Midbrain (tissue), 1 donor: Measurements from ENCODE around the gene GALNT8.

Source experiments
- DNase-seq: peaks from one replicate; lab custom pipeline; 2025; lab: John Stamatoyannopoulos, UW

GALNT8 gene

DNA sequence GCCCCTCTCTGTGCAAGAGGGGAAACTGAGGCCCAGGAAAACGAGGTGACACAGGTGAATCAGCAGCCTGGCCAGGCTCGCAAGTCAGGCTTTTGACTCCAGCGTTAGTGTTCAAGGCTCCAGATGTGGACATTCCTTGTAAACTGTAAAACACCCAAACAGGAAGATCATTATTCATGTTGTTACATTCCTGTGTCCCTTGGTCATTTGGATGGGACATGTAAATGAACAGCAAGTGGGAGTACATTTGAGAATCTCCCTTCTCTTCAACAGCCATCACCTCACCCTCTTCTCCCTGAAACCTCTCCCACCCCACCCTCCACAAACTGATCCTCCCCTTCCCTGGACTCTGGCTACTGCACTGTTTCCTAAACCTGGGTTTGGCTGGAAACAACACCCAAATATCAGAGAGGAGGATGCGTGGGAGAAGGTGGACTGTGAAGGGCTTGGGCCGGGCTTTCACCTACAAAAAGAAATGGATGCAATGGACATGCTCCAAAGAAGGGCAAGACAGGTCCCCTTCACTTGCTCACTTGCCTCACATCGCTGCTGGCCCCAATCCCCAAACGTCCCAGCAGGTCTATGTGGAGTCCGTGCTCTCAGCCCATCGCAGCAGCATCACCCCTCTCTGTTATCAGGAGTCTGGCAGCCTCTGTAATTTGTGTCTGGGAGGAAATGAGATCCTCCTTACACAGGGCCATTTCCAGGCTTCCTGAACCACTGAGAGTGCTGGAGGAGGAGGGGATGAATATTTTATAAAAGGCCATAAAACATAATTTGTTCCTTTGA, 76.7 kb downstream of the GALNT8 start:
- no peak for DNase-seq

DNA sequence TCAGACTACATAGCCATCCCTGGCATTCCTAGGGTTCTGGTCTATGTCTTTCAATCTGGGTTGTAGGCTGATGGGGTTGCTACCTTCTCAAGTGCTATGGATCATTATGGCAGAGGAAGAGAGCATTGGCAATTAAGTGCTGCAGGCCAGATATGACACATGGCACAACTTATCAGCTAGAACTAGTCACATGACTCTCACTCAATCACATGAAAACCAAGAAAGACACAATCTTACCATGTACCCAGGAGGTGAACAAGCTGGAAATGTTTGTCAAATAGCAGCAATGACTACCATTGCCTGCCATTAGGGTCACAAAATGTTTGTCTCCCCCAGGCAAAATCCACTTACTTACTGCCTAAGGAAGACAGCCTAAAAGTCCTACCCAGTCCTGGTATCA, 80.4 kb downstream of the GALNT8 start:
- no peak for DNase-seq

DNA sequence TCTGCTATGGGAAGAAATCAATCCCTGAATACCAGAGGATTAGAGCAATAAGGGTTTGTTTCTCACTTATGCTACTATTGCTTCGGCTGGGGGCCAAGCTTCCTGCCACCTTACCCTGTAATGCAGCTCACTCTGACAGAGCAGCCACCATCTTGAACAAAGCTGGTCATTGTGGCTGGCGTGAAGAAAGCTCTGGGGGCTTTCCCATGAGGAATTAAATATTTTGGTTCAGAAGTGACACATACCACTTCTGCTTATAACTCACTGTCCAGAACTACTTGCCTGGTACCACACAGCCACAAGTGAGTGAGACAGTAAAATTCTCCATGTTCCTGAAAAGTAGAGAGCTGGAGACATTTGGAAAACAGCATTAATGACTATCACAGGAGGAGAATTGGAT, 82.6 kb downstream of the GALNT8 start:
- no peak for DNase-seq

DNA sequence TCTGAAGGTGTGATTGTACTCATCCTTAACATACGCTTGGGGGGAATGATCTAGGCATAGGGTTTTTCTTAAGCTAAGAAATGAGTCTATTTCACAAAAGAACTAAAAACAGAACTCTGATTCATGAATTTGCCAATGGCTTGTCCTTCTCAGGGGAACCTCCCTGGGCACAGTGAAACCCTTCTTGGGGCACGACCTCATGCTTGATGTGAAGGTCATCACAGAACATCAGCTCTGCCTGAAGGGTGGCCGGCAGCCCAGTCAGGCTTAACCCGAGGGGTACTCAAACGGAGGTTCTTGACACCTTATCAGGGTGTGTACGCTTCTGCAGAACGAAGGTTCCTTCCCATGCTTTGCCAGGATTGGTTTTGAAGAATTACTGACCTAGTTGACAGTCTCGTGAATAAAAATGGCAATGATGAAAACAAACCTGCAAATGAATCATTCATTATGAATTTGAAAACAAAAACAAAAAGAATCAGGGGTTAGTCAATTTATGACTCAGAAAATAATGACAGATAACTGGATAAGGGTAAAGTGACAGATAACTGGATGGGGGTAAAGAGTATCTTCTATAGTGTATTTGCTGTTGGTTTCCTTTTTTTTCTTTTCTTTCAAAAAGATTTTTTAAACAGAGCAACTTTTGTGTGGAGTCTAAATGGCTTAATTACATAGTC, 86.4 kb downstream of the GALNT8 start:
- no peak for DNase-seq

DNA sequence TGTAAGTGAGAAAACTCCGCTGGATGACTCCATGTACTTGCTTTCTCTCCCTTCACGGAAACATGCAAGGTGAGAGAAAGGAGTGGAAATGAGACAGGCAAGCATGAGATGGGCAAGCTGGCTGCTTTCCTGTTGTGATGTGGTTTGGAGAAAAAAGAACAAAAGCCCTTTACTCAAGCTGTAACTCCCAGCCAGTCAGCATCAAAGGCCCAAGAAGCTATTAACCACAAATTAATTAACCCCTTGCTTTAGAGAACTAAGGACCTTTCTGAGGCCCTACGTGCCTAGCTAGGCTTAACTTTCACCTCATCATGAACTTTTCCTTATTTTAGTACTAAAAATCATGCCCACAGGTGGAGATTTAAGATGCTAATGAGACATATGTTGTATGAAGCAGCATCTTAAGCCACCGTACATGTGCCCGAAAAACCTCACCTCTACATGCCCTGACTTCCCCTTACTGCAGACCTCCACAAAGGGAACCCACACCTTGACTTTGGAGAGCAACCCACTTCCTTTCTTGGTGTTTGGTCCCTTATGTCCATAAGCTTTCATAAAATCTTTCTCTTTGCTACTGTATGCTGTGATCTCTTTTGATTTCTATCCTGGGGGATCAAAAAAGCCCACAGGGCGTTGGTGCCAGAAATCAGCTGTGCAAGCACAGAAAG, 87.0 kb downstream of the GALNT8 start:
- no peak for DNase-seq

DNA sequence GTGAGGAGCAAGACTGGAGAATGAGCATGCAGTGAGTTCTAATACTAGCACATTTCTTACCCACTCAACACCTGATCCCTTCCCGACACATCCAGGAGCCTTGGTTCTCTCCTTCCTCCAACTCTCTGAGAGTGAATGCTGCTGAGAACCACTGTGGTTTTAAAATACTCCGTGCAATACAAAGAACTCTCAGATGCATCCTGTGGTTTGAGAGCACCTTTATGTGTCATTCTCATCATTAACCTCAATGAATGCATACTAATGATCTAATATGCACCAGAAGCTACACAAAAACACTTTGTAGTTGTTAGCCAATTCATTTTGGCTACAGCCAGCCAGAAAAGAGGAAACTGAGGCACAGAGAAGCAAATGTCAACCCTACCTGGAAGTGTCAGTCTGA, 87.6 kb downstream of the GALNT8 start:
- DNase-seq: no peak

DNA sequence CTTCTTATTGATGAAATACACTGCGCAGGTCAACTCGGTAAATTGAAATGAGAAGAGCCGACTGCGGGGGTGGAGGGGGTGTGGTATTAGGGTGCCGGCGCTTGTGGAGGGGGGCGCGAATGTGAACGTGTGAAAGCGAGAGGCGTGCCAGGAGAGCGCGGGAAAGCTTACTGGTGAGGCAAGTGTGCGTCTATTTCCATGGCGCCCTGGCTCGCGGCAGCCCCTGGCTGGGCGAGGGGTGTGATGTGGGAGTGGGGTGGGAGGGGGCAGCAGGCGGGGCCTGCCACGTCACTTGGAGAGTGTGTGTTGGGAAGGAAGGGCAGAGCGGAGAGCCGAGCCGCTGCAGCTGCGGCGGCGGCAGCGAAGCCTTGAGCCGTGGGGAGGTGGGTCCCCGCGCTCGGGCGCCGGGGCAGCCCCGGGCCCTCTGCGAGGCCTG, 88.8 kb downstream of the GALNT8 start:
- peak; percentile 27 for DNase-seq

DNA sequence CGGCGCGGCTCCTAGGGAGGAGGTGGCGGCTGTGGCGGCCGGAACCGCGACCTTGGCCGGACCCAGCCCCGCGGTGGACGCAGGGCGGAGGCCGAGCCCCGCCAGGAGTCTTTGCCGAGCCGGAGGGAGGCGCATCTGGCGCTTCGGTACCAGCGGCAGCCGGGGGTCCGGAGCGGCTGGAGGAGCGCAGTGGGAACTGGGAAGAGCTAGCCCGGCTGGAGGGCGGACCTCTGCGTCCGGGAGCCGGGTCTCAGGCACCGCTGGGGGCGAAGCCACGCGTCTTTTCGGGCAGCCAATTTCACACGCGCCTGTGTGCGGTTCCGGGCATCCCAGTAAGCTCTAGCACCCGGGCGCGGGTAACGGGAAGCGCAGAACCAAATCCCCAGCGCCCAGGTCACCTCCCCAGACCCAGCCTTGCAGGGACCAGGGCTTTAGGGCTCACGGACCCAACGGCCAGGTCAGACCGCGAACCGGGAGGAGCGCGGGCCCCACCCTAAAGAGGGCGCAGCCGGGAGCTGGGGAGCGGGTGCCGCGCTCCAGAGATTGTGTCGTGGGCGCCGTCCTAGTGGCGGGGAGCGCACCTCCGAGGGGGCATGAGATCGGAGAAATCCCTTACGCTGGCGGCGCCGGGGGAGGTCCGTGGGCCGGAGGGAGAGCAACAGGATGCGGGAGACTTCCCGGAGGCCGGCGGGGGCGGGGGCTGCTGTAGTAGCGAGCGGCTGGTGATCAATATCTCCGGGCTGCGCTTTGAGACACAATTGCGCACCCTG, 89.4 kb downstream of the GALNT8 start:
- DNase-seq: no peak

DNA sequence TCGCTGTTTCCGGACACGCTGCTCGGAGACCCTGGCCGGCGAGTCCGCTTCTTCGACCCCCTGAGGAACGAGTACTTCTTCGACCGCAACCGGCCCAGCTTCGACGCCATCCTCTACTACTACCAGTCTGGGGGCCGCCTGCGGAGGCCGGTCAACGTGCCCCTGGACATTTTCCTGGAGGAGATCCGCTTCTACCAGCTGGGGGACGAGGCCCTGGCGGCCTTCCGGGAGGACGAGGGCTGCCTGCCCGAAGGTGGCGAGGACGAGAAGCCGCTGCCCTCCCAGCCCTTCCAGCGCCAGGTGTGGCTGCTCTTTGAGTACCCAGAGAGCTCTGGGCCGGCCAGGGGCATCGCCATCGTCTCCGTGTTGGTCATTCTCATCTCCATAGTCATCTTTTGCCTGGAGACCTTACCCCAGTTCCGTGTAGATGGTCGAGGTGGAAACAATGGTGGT, 90.0 kb downstream of the GALNT8 start:
- no peak for DNase-seq

DNA sequence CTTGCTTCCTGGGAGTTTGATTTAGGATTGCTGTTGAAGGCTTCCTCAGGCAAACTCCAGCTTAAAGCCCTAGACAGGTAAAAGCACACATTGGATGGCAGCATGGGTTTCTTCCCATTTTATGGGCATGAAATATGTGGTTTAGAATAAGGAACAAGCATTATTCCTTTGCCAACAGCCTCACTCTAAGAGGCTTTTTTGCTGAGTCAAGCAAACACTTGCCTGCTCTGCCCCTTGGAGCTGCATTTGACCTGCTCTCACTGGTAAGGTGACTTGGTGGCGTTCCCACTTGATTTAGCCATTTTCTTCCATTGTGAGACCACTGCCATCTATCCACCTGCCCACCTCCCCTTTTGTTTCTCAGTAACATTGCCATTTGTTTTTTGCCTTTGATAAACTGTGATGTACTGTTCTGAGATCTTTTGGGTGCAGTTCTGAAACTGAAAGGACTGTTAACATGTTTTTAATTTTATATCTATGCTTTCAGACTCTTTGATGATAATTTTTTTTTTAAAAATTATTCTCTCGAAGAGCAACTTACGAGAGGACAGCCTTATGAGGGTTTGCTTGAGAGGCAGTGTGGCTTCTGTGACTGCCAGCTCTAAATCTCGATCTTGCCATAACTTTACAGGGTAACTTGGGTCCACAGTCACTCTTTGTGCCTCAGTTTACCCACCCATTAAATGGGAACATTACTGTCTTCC, 92.6 kb downstream of the GALNT8 start:
- no peak for DNase-seq

DNA sequence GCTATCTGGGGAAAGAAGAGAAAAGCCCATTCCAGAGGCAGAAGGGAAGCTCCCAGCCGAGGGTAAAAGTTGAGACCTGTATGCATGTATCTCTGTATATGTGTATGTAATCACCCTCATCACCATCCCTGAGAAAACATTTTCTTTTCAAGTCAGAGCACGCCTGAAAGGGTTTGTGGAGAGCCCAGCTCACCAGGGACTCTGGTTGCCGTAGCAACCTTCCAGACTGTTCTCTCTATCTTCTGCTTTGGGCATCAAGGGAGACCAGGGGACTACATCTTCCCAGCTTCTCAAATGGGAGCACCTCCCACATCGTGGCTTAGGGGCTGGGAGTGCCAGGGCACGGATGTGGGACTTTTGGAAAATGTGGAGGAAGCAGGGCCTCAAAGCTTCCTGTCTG, 93.5 kb downstream of the GALNT8 start:
- DNase-seq: no peak

DNA sequence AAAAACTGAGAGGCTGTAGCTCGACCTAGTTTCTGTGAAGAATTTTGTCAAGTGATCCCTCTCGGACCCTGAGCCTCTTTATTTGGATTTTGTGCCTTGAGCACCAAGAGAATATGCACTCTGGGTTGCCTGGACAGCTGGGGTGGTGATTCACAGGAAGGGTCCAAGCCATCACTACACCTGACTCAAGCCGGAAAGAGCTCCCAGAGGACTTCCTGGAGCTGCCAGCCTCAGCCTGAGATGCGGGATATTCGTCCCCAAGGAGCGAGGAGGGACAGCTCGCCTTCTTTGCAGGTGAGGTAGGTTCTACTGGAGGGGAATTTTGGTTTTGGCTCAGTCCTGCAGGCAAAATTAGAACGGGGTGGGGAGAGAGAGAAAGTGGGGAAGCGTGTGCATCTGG, 94.3 kb downstream of the GALNT8 start:
- no peak for DNase-seq

DNA sequence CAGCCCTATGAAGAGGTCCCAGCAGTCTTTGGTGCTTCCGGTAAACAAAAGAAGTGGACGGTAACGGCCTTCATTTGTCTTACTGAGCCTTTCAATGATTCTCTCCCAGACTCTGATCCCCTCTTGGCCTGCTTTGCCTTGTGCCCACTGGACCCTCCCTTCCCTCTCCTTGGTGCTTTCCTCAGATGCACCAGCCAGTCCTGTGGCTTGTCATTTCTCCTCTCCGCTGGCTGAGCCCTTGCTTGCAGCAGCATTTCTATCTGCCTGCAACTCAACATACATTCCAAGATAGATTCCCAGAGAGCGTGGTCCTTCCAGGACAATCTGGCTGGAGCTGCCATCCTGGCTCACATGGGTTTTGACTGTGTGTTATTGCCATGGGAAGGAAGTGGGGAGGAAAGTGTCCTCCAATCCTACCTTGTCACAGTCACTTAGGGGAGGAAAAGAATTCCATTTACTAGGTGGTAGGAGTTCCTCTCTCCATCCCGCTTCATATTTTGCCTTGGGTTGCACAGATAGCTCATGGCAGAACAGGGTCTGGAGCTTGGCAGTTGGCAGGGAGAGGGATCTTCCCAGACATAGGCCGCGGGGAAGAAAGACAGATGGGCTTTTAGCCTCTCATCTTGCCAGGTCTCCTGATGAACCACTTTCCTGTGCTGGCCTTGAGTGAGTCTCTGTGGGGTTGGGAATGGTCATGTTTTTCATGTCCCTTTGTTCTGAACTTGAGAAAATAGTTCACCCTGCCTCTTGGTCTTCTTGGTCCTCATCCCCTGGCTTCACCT, 96.7 kb downstream of the GALNT8 start:
- no peak for DNase-seq

DNA sequence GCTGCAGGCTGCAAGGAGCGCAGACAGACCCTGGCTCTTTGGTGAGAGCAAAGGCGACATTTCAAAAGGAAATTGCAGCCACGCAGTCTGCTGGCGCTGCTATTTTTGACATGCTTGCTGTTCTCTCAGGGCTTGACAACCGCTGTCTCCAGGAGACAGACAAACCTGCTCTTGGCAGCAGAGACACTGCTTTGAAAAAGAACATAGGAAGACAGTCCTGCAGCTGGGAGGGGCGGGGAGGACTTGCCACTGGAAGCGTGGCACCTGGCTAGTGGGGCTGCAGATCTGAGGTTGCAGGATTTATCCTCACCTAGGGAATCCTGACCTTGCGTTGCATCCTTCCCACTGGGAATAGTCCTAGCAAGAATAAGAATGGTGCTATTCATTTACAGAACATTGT, 97.7 kb downstream of the GALNT8 start:
- no peak for DNase-seq

DNA sequence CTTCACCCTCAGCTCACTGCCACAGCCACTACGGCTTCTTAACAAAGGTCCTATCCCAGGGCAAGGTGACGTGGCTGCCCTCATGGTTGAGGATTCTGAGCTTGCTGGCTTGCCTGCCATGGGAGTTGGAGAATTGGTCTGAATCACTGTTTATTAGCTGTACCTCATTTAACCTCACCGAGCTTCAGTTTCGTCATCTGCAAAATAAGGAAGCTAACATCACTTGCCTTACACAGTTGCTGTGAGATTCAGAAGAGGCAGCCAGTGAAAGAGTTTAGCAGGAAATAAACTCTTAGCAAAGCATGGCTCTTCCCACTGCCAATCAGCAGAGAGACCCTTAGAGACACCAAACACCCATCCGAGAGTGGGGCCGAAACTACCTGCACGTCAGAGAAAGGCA, 99.5 kb downstream of the GALNT8 start:
- no peak for DNase-seq

DNA sequence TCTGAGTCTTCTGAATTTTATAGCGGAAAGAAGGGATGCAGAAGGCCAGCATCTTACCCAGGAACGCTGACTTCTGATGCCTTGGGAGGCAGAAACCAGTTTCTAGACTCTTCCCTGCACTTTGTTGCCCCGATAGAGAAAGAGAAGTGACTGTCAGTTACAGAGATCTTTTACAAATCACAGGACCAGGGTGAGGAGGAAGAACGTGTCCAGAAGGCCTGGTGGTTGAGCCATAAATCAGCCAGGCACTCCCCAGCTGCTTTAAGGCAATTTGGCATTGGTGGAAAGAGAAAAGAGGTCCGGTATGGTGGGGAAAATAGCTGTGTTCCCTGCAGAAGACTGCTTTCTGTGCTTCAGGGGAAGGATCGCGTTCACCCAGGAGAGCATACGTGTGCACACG, 100.8 kb downstream of the GALNT8 start:
- DNase-seq: no peak
